ENCODE results near the gene COA6. TPM values are rescaled to one million over a fixed set of nuclear protein-coding genes. Genes with fewer than 3 reads are reported as not detected.

COA6 gene
- total and polyA plus RNA-seq, 10 of the 15 experiments (the other 5 are each of a cell fraction or from before 2014, with no cell fraction given): 49.9 to 178 (median 71.5) TPM

- in situ Hi-C loops (cut with MboI) (no loop called here), intact Hi-C loops (cut with micrococcal nuclease; ENCODE audit: unreplicated experiment) (no loop called here)
- Histone ChIP-seq H3K4me2 (ENCODE audit: control insufficient read depth, insufficient read depth) (no peak overlapping the region), H3K27ac (ENCODE audit: control insufficient read depth, insufficient read depth) (no peak overlapping the region), H3K36me3 (ENCODE audit: control insufficient read depth in 2 of 2, insufficient read depth in 2 of 2, low read length in 1 of 2) (peaks cover 7 to 32% of the 10 kb centered on the region in 2 experiments), H3K79me2 (ENCODE audit: control insufficient read depth, insufficient read depth, low read length) (no peaks in the 10 kb centered on the region; the same call in 1 of the 2 replicates), H3K9ac (ENCODE audit: control insufficient read depth, insufficient read depth, low read length) (no peak overlapping the region), H4K20me1 (ENCODE audit: control insufficient read depth, insufficient read depth) (no peaks in the 10 kb centered on the region), H3K4me3 (no peak overlapping the region), H3K4me1 (ENCODE audit: control insufficient read depth, insufficient read depth, low read length) (peaks cover 7% of the 10 kb centered on the region), H2AFZ (ENCODE audit: control insufficient read depth, low read depth, low read length) (no peak overlapping the region), H3K27me3 (replicated peaks in 1 of 2; ENCODE audit: control insufficient read depth in 2 of 2, insufficient read depth in 2 of 2, low read length in 1 of 2) (no peaks in the 10 kb centered on the region), H3K9me3 (replicated peaks; ENCODE audit: control insufficient read depth, insufficient read depth, low read length) (no peaks in the 10 kb centered on the region)
- WGBS (ENCODE audit: insufficient coverage, insufficient replicate concordance, low lambda C conversion rate, missing lambda C conversion rate): 0% methylated on average over 1 of the region's 1 CpG
- POLR2A ChIA-PET: no interaction called here
- RAD21 ChIA-PET (ENCODE audit: unreplicated experiment): no interaction called here
- CTCF ChIA-PET: interaction anchor here (0.9 kb wide), 1 partner anchor 20 kb away, joined by 3 read pairs; no protein-coding TSS in a partner anchor
- peak; percentile 26 for DNase-seq (ENCODE audit: low read depth, low spot score)
- SMC1A ChIA-PET (ENCODE audit: uncharacterized antibody, unreplicated experiment): interaction anchor here (0.6 to 1.0 kb wide), 3 partner anchors 21 to 48 kb away, joined by 3 to 4 read pairs (median 4); no protein-coding TSS in a partner anchor
- no peak for FAIRE-seq
- peak; percentile 81 for ATAC-seq
- BruUV-seq (replicated peaks): no TSS peak
- TF ChIP-seq ZBTB40 (IDR thresholded peaks at IDR 0.05; ENCODE audit: borderline replicate concordance) (no peak), STAT1 (conservative IDR thresholded peaks at IDR 0.05) (no peak), DPF2 (IDR thresholded peaks at IDR 0.05) (no peak), IKZF2 (IDR thresholded peaks at IDR 0.05) (peak in 1 of 2 experiments; percentile 26; a peak in 1 of 4 replicates), POU2F2 (IDR thresholded peaks at IDR 0.05; ENCODE audit: borderline replicate concordance, low read depth, low read length) (no peak), ESRRA (IDR thresholded peaks at IDR 0.05; ENCODE audit: low read length) (no peak), CREB1 (IDR thresholded peaks at IDR 0.05; ENCODE audit: low read depth) (0 out of 2 replicates have a peak, but pooled peaks have one; percentile 19), TCF3 (IDR thresholded peaks at IDR 0.05; ENCODE audit: borderline replicate concordance, insufficient read depth, low read depth, low read length) (no peak), SIX5 (IDR thresholded peaks at IDR 0.05; ENCODE audit: low read depth, low read length, severe bottlenecking) (no peak), RELB (IDR thresholded peaks at IDR 0.05; ENCODE audit: low read depth) (no peak), EGR1 (IDR thresholded peaks at IDR 0.05; ENCODE audit: borderline replicate concordance in 1 of 2, low read depth in 2 of 2, low read length in 2 of 2) (peak in 1 of 2 experiments; percentile 79; a peak in 2 of 3 replicates), CREM (IDR thresholded peaks at IDR 0.05; ENCODE audit: low read depth) (no peak), SPI1 (IDR thresholded peaks at IDR 0.05; ENCODE audit: borderline replicate concordance, insufficient read depth, low read depth, low read length) (peak; percentile 9; the same call in 1 of the 2 replicates), ZNF24 (IDR thresholded peaks at IDR 0.05) (no peak), ZBED1 (IDR thresholded peaks at IDR 0.05; ENCODE audit: borderline replicate concordance) (no peak), CEBPB (IDR thresholded peaks at IDR 0.05; ENCODE audit: borderline replicate concordance in 1 of 2, low read depth in 2 of 2, low read length in 2 of 2) (no peak), RFX5 (IDR thresholded peaks at IDR 0.05; ENCODE audit: low read depth, low read length) (0 out of 2 replicates have a peak, but pooled peaks have one; percentile 39), BRCA1 (IDR thresholded peaks at IDR 0.05; ENCODE audit: low read depth, low read length) (no peak), MEF2A (IDR thresholded peaks at IDR 0.05; ENCODE audit: insufficient read depth, low read depth, low read length) (no peak), RCOR1 (conservative IDR thresholded peaks at IDR 0.05; ENCODE audit: low read depth, low read length) (no peak)
Observed at GRCh38 chr1:234433563-234434285, 60.5 kb downstream of the COA6 start.

Data from GM12878 (cell line).